Gastrocnemius medialis (tissue), 4 donors: ENCODE data around the gene PBX4. TPM values are rescaled to one million over a fixed set of nuclear protein-coding genes. Genes with fewer than 3 reads are reported as not detected.

Experiments used
- ATAC-seq, 2 donors: fragments of 150-250 bp; one replicate each; pipeline ENCODE4 v1.9.1; 2016
- DNase-seq, 2 donors: peaks; one replicate each; pipeline ENCODE4 v3.0.0-alpha.2; 2019
- H3K27ac ChIP-seq, 4 donors: fragments of 200-600 bp; sonication (generic); 1 replicate in 1 of 4; 2 replicates in 3 of 4; pipeline ENCODE4 v1.5.1; 2016 to 2018; ENCODE audit warnings: mild to moderate bottlenecking in 2 of 4, moderate library complexity in 1 of 4
- H3K27me3 ChIP-seq, 3 donors: fragments of 200-600 bp; sonication (generic) in 2 of 3; 1 replicate in 1 of 3; 2 replicates in 2 of 3; pipeline versions ENCODE4 v1.5.1 to v1.6.0; 2016 to 2019; ENCODE audit warnings: mild to moderate bottlenecking in 1 of 3, moderate library complexity in 1 of 3
- H3K36me3 ChIP-seq, 2 donors: fragments of 200-600 bp; sonication (generic) in 1 of 2; one replicate each; pipeline ENCODE4 v1.5.1; 2017 to 2018
- H3K4me1 ChIP-seq, 2 donors: fragments of 200-600 bp; sonication (generic) in 1 of 2; one replicate each; pipeline ENCODE4 v1.5.1; 2016 to 2017; ENCODE audit warnings: mild to moderate bottlenecking in 2 of 2
- H3K4me3 ChIP-seq, 4 donors: fragments of 200-600 bp; sonication (generic) in 3 of 4; 1 replicate in 1 of 4; 2 replicates in 3 of 4; pipeline ENCODE4 v1.5.1; 2016 to 2019; ENCODE audit warnings: mild to moderate bottlenecking in 2 of 4
- H3K9me3 ChIP-seq, 3 donors: fragments of 200-600 bp; sonication (generic) in 2 of 3; 1 replicate in 1 of 3; 2 replicates in 2 of 3; pipeline ENCODE4 v1.5.1; 2016 to 2019
- CTCF ChIP-seq, 5 experiments: fragments of 450-650 bp in 3 of 5; fragments of 200-600 bp in 2 of 5; sonication (generic) in 2 of 5; IDR thresholded peaks in 4 of 5; conservative IDR thresholded peaks in 1 of 5; 1 replicate in 4 of 5; 2 replicates in 1 of 5; pipeline ENCODE4 v1.5.1; 2016 to 2019; ENCODE audit warnings: antibody characterized with exemption in 5 of 5, mild to moderate bottlenecking in 3 of 5, moderate library complexity in 3 of 5
- POLR2A ChIP-seq, 2 donors: fragments of 450-650 bp; IDR thresholded peaks; one replicate each; pipeline ENCODE4 v1.6.1; 2017; ENCODE audit warnings: antibody characterized with exemption in 2 of 2, mild to moderate bottlenecking in 2 of 2, moderate library complexity in 2 of 2
- in situ Hi-C, 4 donors: fragments of 200-750 bp; cut with MboI; loops; one replicate each; pipeline versions ENCODE4 v1.15.0 to v1.8.0; 2017; ENCODE audit warnings: low sequenced_read_pairs in 4 of 4
- intact Hi-C: fragments of 100-400 bp; cut with DNase I; formaldehyde crosslinking; loops from one replicate; pipeline ENCODE4 v1.15.1; 2023; ENCODE audit warnings: low total_unique reads
- total RNA-seq, 4 donors: library from RNA; depleted of rRNA; stranded (reverse); fragments of >200 nt; gene quantifications; one replicate each; pipeline versions ENCODE4 v1.1.0 to v1.2.3, GENCODE V29; 2016

PBX4 gene
- total RNA-seq, 4 donors from 2014 or later: not detected

GRCh38 chr19:19588546-19588945, 29.9 kb downstream of the PBX4 start:
- in situ Hi-C loops: no loop called here
- no peak for DNase-seq
- TF ChIP-seq CTCF (IDR thresholded peaks at IDR 0.05 in 4 of 5, conservative IDR thresholded peaks at IDR 0.05 in 1 of 5): no peak
- TF ChIP-seq POLR2A (IDR thresholded peaks at IDR 0.05): no peak

GRCh38 chr19:19587771-19588170, 30.7 kb downstream of the PBX4 start:
- TF ChIP-seq POLR2A (IDR thresholded peaks at IDR 0.05) (no peak), CTCF (IDR thresholded peaks at IDR 0.05 in 4 of 5, conservative IDR thresholded peaks at IDR 0.05 in 1 of 5) (no peak)
- no peak overlapping the region for H3K27ac ChIP-seq
- in situ Hi-C loops (no loop called here), intact Hi-C loops (no loop called here)
- no peaks in the 10 kb centered on the region for H3K9me3 ChIP-seq
- DNase-seq (no peak), ATAC-seq (no peak)
- H3K27me3 ChIP-seq: no peaks in the 10 kb centered on the region
- no peaks in the 10 kb centered on the region for H3K36me3 ChIP-seq
- no peaks in the 10 kb centered on the region for H3K4me1 ChIP-seq
- no peak overlapping the region for H3K4me3 ChIP-seq

More at GRCh38 chr19:19588546-19588945, 29.9 kb downstream of the PBX4 start:
- no peaks in the 10 kb centered on the region for H3K27me3 ChIP-seq
- no peak overlapping the region for H3K27ac ChIP-seq
- no peak for ATAC-seq
- H3K36me3 ChIP-seq: no peaks in the 10 kb centered on the region
- H3K4me1 ChIP-seq: no peaks in the 10 kb centered on the region
- H3K9me3 ChIP-seq: no peaks in the 10 kb centered on the region
- H3K4me3 ChIP-seq: no peak overlapping the region
- intact Hi-C loops: no loop called here

GRCh38 chr19:19584356-19584755, 34.1 kb downstream of the PBX4 start:
- Histone ChIP-seq H3K36me3 (no peaks in the 10 kb centered on the region), H3K27ac (no peak overlapping the region), H3K4me1 (no peaks in the 10 kb centered on the region), H3K9me3 (no peaks in the 10 kb centered on the region), H3K27me3 (no peaks in the 10 kb centered on the region), H3K4me3 (no peak overlapping the region)
- DNase-seq (no peak), ATAC-seq (no peak)
- in situ Hi-C loops: no loop called here
- intact Hi-C loops: no loop called here
- no peak for TF ChIP-seq POLR2A (IDR thresholded peaks at IDR 0.05)
- no peak for TF ChIP-seq CTCF (IDR thresholded peaks at IDR 0.05 in 4 of 5, conservative IDR thresholded peaks at IDR 0.05 in 1 of 5)

- in situ Hi-C loops (no loop called here), intact Hi-C loops (no loop called here)
- H3K27me3 ChIP-seq: no peaks in the 10 kb centered on the region
- DNase-seq (no peak), ATAC-seq (no peak)
- H3K4me3 ChIP-seq: no peak overlapping the region
- no peak overlapping the region for H3K27ac ChIP-seq
- H3K4me1 ChIP-seq: no peaks in the 10 kb centered on the region
- TF ChIP-seq CTCF (IDR thresholded peaks at IDR 0.05 in 4 of 5, conservative IDR thresholded peaks at IDR 0.05 in 1 of 5): no peak
- no peak for TF ChIP-seq POLR2A (IDR thresholded peaks at IDR 0.05)
- no peaks in the 10 kb centered on the region for H3K9me3 ChIP-seq
- H3K36me3 ChIP-seq: no peaks in the 10 kb centered on the region
Measured at GRCh38 chr19:19582471-19582870, 36.0 kb downstream of the PBX4 start.

GRCh38 chr19:19581391-19581790, 37.1 kb downstream of the PBX4 start:
- Histone ChIP-seq H3K36me3 (no peaks in the 10 kb centered on the region), H3K27me3 (no peaks in the 10 kb centered on the region), H3K9me3 (no peaks in the 10 kb centered on the region), H3K4me1 (no peaks in the 10 kb centered on the region), H3K27ac (no peak overlapping the region), H3K4me3 (no peak overlapping the region)
- in situ Hi-C loops: no loop called here
- ATAC-seq (no peak), DNase-seq (no peak)
- intact Hi-C loops: no loop called here
- TF ChIP-seq POLR2A (IDR thresholded peaks at IDR 0.05) (no peak), CTCF (IDR thresholded peaks at IDR 0.05 in 4 of 5, conservative IDR thresholded peaks at IDR 0.05 in 1 of 5) (no peak)
